ENCODE data around the gene ZNF460. TPM values are rescaled to one million over a fixed set of nuclear protein-coding genes. Genes with fewer than 3 reads are reported as not detected.
"Not testable (repeated sequence)": the region's sequence is repeated elsewhere in the genome, so short reads cannot be mapped to it uniquely, and the experiment has no call there.

ZNF460 gene
- total RNA-seq, 1 donor from 2014 or later, result 45.3 TPM

- DNase-seq (ENCODE audit: low spot score); intact Hi-C loops (cut with DNase I): not testable (repeated sequence)
Observed at GRCh38 chr19:57278481-57278880, 1.8 kb upstream of the ZNF460 start.

DNA sequence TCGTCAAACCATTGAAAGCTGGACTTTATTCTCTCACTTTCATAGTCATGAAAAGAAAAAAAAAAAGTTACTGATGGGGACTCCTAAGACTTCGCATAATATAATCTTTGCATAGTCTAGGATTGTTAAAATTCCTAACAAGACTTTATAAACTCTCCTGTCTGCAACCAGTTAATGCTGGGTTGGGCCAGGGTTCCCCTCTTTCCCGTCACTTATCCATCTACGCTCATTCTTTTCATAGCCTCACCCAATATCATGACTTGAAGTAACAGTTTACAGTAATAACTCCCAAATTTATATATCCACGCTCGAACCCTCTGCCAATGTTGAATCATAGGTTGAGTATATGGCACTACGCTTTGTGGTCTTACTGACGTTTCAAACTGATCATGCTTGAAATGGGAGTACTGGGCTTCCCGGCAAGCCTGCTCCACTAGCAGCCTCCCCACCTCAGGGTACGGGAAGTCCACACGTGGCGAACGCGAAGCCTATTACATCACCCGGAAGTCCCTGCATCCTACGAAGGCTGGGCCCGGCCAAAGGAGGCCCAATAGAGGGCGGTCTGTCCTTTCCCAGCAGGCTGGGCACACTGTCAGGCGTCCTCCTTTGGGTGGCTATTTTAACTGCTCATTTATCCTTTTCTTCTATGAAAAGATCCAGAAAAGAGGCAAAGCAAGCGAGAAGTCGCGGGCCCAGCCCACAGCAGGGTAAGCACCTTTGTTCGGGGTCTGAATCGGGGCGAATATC is 694 bp upstream of the ZNF460 start:
- peak; percentile 94 for DNase-seq (ENCODE audit: low spot score)
- intact Hi-C loops (cut with DNase I), result loop anchor here (1.0 to 2.0 kb wide), 4 partner anchors 39 to 88 kb away; partner anchors contain the start of genes TRAPPC2B, ZNF264, ZNF304 and ZNF547

GRCh38 chr19:57280962-57281400 is 696 bp downstream of the ZNF460 start:
- DNase-seq (ENCODE audit: low spot score), result no peak
- intact Hi-C loops (cut with DNase I), result loop anchor here (1.0 to 2.0 kb wide), 4 partner anchors 40 to 90 kb away; partner anchors contain the start of genes TRAPPC2B, ZNF264, ZNF304 and ZNF547

DNA sequence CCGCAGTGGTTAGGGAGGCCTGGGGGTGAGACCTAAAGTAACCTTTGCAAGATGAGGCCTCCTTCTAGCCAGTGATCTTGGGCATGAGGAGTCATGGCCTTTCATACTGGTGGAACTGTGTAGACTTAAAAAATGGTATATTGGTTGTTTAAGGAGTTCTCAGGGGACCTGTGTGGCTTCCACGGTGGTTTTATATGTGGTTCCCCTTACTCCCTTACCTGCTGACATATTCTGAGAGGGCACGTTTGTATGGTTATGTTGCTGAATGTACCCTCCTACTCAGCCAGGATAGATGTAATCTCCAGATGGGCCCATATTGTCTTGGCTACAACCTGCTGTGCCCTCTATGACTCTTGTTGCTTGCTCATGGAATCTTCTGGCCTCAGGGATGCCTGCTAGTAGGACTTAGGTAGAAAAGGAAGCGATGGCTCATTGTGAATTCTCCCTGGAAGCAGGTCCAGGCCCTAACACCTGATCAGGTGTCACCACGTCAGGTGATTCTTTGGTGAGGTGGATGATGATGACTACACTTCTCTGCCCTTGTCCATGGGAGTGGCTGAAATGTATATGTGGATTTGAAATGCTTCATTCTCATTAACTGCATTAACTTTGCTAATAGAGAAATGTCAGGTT is 1.8 kb downstream of the ZNF460 start:
- no peak for DNase-seq (ENCODE audit: low spot score)
- intact Hi-C loops (cut with DNase I), result no loop called here

DNA sequence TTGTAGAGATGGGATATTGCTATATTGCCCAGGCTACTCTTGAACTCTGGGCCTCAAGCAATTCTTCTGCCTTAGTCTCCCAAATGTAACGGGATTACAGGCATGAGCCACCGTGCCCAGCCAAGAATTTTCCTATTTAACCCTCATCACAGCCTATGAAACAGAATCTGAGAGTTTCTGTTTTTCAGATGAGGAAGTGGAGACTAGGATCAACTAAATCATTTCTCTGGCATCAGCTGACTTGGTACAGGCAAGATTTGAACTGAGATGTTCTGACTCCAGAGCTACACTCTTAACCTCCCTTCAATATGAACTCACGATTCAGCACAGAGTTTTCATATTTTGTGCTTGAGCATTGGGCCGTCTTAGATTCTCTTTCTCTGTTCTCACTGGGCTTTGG is 8.1 kb downstream of the ZNF460 start:
- no peak for DNase-seq (ENCODE audit: low spot score)
- intact Hi-C loops (cut with DNase I), result no loop called here

GRCh38 chr19:57290970-57291369 is 10.7 kb downstream of the ZNF460 start:
- intact Hi-C loops (cut with DNase I), result no loop called here
- no peak for DNase-seq (ENCODE audit: low spot score)

GRCh38 chr19:57292547-57292946 is 12.3 kb downstream of the ZNF460 start:
- intact Hi-C loops (cut with DNase I), result no loop called here
- no peak for DNase-seq (ENCODE audit: low spot score)

GRCh38 chr19:57293719-57294118 is 13.4 kb downstream of the ZNF460 start:
- DNase-seq (ENCODE audit: low spot score), result no peak

GRCh38 chr19:57302020-57302465 is 21.8 kb downstream of the ZNF460 start:
- intact Hi-C loops (cut with DNase I), result no loop called here
- DNase-seq (ENCODE audit: low spot score), result no peak

More at GRCh38 chr19:57293719-57294118, 13.4 kb downstream of the ZNF460 start:
- intact Hi-C loops (cut with DNase I), result no loop called here

- no peak for DNase-seq (ENCODE audit: low spot score)
- intact Hi-C loops (cut with DNase I), result no loop called here
Observed at GRCh38 chr19:57302727-57303401, 22.6 kb downstream of the ZNF460 start.

GRCh38 chr19:57305056-57305455 is 24.8 kb downstream of the ZNF460 start:
- no peak for DNase-seq (ENCODE audit: low spot score)
- intact Hi-C loops (cut with DNase I), result no loop called here

DNA sequence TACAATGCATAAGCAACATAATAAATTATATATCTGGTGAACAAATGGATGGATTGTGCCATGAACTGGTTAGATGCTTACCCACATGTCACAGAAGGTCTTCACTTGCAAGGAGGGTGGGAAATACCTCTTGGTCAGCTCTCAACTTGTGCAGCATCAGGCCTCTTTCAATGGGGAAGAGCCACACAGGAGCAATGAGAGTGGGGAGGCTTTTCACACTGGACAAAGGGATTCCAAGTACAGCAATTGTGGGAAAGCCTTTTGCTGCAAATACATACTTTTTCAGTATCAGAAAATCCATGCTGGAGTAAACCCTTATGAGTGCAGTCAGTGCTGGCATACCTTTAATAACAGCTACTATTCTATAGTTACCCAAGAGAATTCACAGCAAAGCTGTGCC is 28.2 kb downstream of the ZNF460 start:
- intact Hi-C loops (cut with DNase I), result no loop called here
- no peak for DNase-seq (ENCODE audit: low spot score)

DNA sequence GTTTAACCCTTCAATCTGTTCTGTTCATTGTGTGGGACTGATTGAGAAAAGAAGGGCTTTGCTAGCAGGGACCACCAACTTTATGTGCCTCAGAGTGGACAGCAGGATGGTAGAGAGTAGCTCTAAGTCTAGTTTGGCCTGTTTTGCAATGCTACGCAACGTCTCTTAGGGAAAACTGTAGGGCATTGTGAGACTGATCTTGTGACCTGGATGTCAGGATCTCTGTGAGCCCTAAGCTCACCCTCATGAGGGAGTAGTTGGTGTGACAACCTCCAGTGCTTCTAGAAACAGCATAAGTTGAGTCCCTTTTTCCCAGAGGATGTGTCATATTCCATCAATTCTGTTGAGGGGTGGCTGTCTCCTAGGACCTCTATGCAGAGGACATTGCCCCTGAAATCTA is 30.5 kb downstream of the ZNF460 start:
- intact Hi-C loops (cut with DNase I), result no loop called here
- DNase-seq (ENCODE audit: low spot score), result no peak

GRCh38 chr19:57314146-57314545 is 33.9 kb downstream of the ZNF460 start:
- intact Hi-C loops (cut with DNase I), result no loop called here
- DNase-seq (ENCODE audit: low spot score), result no peak

GRCh38 chr19:57317503-57317902 is 37.2 kb downstream of the ZNF460 start:
- intact Hi-C loops (cut with DNase I), result no loop called here
- DNase-seq (ENCODE audit: low spot score), result no peak

DNA sequence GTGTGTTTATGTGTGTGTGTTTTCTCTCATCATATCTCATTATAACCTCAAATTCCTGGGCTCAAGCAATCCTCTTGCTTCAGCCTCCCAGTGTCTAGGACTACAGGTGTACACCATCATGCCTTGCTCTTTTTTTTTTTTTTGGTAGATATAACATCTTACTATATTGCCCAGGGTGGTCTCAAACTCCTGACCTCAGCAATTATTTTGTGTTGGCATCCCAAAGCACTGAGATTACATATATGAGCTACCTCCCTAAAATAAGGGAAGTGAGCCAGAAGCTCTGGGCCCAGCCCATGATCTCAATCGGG is 39.5 kb downstream of the ZNF460 start:
- intact Hi-C loops (cut with DNase I), result loop anchor here (5.0 kb wide), 1 partner anchor 42 kb away; the partner anchor contains the start of genes TRAPPC2B and ZNF547
- DNase-seq (ENCODE audit: low spot score), result no peak

- DNase-seq (ENCODE audit: low spot score), result peak; percentile 97
- intact Hi-C loops (cut with DNase I), result loop anchor here (5.0 kb wide), 1 partner anchor 42 kb away; the partner anchor contains the start of genes TRAPPC2B and ZNF547
Observed at GRCh38 chr19:57320180-57321084, 40.1 kb downstream of the ZNF460 start, which contains the start of gene ZNF543. Gene ZNF543 (plus strand): TSS chr19:57320472. CDS start chr19:57320854, 382 bp downstream.

DNA sequence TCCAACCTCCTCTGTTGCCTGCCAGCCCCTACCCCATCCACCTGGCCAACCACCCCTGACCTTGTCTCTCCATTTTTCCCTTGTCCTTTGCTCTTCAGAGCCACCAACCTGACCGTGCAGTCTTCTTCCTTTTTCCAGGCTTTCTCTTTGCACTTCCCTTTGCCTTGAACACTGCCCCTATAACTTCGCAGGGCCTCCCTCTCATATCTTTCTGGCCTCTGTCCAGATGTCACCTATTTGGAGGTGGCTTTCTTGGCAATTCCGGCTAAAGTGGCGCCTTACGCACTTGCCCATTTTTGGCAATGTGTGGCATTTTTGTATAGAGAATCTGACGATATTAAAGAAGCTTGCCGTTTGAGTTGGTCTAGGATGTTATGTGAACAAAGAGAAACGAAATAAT is 40.8 kb downstream of the ZNF460 start:
- no peak for DNase-seq (ENCODE audit: low spot score)
- intact Hi-C loops (cut with DNase I), result loop anchor here (5.0 kb wide), 1 partner anchor 41 kb away; the partner anchor contains the start of genes TRAPPC2B and ZNF547

- DNase-seq (ENCODE audit: low spot score), result no peak
- intact Hi-C loops (cut with DNase I), result loop anchor here (5.0 kb wide), 1 partner anchor 41 kb away; the partner anchor contains the start of genes TRAPPC2B and ZNF547
Observed at GRCh38 chr19:57321751-57322150, 41.5 kb downstream of the ZNF460 start.
